ENCODE data around the gene ZNF488. TPM values are rescaled to one million over a fixed set of nuclear protein-coding genes. Genes with fewer than 3 reads are reported as not detected.

The ZNF488 gene
- polyA plus RNA-seq, 2 of the 4 experiments (the other 2 are of a cell fraction) = 4.0 to 8.3 TPM

DNA sequence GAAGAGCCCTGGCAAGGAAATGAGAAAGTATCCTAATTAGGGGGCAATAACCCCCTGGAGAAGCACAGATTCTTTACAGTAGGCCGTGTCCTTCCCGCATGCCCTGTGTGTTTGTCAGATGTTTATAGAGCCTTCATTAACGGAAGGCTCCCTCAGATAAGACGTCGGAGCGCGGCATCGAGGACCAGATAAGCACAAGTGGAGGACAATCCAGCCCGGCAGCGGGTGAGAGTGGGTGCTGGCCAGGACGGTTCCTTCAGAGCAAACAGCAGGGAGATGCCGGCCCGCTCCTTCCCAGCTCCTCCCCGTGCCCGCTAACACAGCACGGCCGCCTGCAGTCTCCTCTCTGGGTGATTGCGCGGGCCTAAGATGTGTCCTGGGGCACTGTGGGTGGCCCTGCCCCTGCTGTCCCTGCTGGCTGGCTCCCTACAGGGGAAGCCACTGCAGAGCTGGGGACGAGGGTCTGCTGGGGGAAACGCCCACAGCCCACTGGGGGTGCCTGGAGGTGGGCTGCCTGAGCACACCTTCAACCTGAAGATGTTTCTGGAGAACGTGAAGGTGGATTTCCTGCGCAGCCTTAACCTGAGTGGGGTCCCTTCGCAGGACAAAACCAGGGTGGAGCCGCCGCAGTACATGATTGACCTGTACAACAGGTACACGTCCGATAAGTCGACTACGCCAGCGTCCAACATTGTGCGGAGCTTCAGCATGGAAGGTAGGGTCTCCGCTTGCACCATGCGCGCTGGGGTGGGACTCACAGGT is 61.6 kb downstream of the ZNF488 start, which contains the start of gene GDF2:
Gene GDF2, plus strand, starts transcription at position 155 of the 762 bp plus-strand sequence. Its CDS starts 215 bp downstream, at position 370.
- 63% methylated on average over 26 of the region's 35 CpGs for WGBS (ENCODE audit: missing lambda C conversion rate)
- Histone ChIP-seq H3K9me3 (no peaks in the 10 kb centered on the region), H3K4me2 (no peak within 1 kb of the TSS), H3K4me1 (no peaks in the 10 kb centered on the region), H3K4me3 (no peak within 1 kb of the TSS), H3K27ac (no peak within 1 kb of the TSS)
- TF ChIP-seq NPAS2 (CRISPR knock-in tag; IDR thresholded peaks at IDR 0.05; ENCODE audit: borderline replicate concordance) = no peak
- no peak for TF ChIP-seq POLR2AphosphoS2 (conservative IDR thresholded peaks at IDR 0.05; ENCODE audit: low read length)
- no peak for TF ChIP-seq NFE2L2 (conservative IDR thresholded peaks at IDR 0.05; ENCODE audit: low read length)
- no peak for TF ChIP-seq RCOR1 (IDR thresholded peaks at IDR 0.05; ENCODE audit: low read depth, low read length)
- TF ChIP-seq, protein P1, sequence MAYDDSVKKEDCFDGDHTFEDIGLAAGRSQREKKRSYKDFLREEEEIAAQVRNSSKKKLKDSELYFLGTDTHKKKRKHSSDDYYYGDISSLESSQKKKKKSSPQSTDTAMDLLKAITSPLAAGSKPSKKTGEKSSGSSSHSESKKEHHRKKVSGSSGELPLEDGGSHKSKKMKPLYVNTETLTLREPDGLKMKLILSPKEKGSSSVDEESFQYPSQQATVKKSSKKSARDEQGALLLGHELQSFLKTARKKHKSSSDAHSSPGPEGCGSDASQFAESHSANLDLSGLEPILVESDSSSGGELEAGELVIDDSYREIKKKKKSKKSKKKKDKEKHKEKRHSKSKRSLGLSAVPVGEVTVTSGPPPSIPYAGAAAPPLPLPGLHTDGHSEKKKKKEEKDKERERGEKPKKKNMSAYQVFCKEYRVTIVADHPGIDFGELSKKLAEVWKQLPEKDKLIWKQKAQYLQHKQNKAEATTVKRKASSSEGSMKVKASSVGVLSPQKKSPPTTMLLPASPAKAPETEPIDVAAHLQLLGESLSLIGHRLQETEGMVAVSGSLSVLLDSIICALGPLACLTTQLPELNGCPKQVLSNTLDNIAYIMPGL (CRISPR knock-in tag; IDR thresholded peaks at IDR 0.05; ENCODE audit: borderline replicate concordance) = no peak
- TF ChIP-seq RNF2 (IDR thresholded peaks at IDR 0.05; ENCODE audit: borderline replicate concordance, low read depth) = no peak
- TF ChIP-seq, protein P2, sequence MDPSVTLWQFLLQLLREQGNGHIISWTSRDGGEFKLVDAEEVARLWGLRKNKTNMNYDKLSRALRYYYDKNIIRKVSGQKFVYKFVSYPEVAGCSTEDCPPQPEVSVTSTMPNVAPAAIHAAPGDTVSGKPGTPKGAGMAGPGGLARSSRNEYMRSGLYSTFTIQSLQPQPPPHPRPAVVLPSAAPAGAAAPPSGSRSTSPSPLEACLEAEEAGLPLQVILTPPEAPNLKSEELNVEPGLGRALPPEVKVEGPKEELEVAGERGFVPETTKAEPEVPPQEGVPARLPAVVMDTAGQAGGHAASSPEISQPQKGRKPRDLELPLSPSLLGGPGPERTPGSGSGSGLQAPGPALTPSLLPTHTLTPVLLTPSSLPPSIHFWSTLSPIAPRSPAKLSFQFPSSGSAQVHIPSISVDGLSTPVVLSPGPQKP (IDR thresholded peaks at IDR 0.05; ENCODE audit: low read depth, low read length) = no peak
- no peak for TF ChIP-seq JUNB (IDR thresholded peaks at IDR 0.05)
- TF ChIP-seq ESRRA (IDR thresholded peaks at IDR 0.05; ENCODE audit: borderline replicate concordance, low read length) = no peak
- TF ChIP-seq SREBF2 (IDR thresholded peaks at IDR 0.05) = no peak
- CTCF ChIA-PET = interaction anchor here (1.4 to 8.3 kb wide), 4 partner anchors 10 to 298 kb away, joined by 4 to 68 read pairs (median 15); no protein-coding TSS in a partner anchor
- POLR2A ChIA-PET = no interaction called here
- no peak for ATAC-seq
- DNase-seq (ENCODE audit: low read depth in 1 of 2, low spot score in 1 of 2) = no peak
- FAIRE-seq = no peak

DNA sequence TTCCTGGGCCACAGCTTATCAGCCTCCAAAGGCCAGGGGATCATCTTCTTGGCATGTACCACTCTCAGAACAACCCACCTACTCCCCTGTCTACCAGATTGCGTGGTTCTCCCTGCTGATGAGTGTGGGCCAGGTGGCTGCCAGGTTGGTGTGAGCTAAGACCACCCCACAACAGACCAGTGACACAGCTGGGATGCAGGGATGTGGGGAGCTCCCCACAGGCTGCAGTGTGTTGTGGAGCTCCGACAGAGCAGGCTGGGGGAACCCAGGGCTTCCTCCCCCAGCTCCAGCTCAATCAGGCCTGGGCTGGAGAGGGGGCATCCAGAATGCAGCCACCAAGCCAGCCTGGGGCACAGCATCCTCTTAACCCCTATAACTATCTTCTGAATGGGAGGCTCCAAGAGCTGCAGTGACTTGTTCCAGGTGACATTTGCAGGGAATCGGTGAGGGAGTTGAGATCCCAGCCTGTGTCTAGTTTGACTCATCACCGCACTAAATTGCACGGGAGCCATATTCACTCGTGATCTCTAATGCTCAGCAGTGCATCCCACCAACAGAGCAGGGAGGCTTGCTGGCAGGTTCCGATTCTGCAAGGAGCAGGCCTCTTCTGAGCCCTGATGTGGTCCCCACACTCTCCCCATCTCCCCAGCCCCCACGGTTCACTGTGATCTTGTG is 62.4 kb downstream of the ZNF488 start:
- ChIA-PET CTCF (interaction anchor here (1.2 to 8.3 kb wide), 3 partner anchors 9 to 329 kb away, joined by 3 to 68 read pairs (median 4); no protein-coding TSS in a partner anchor), POLR2A (no interaction called here)
- TF ChIP-seq, protein P1 (CRISPR knock-in tag; IDR thresholded peaks at IDR 0.05; ENCODE audit: borderline replicate concordance) = no peak
- TF ChIP-seq ESRRA (IDR thresholded peaks at IDR 0.05; ENCODE audit: borderline replicate concordance, low read length) (no peak), ZSCAN20 (CRISPR knock-in tag; IDR thresholded peaks at IDR 0.05) (no peak), SREBF2 (IDR thresholded peaks at IDR 0.05) (no peak), KDM5A (IDR thresholded peaks at IDR 0.05) (no peak), CHD2 (IDR thresholded peaks at IDR 0.05; ENCODE audit: low read length, partially characterized antibody) (no peak)
- TF ChIP-seq, protein P2 (IDR thresholded peaks at IDR 0.05; ENCODE audit: low read depth, low read length) = no peak
- TF ChIP-seq, protein P3, sequence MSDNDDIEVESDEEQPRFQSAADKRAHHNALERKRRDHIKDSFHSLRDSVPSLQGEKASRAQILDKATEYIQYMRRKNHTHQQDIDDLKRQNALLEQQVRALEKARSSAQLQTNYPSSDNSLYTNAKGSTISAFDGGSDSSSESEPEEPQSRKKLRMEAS (IDR thresholded peaks at IDR 0.05) = no peak
- Histone ChIP-seq H3K4me2 (no peak overlapping the region), H3K9me3 (no peaks in the 10 kb centered on the region), H3K27ac (no peak overlapping the region), H3K4me3 (no peak overlapping the region), H3K4me1 (no peaks in the 10 kb centered on the region)
- no peak for FAIRE-seq
- no peak for DNase-seq (ENCODE audit: low read depth in 1 of 2, low spot score in 1 of 2)
- no peak for ATAC-seq
- WGBS (ENCODE audit: missing lambda C conversion rate) = 51% methylated on average over 8 of the region's 8 CpGs

Measured in A549 (cell line).